Body of pancreas (tissue), 4 donors: ENCODE results near the gene KCNJ6.

Source experiments
- POLR2A ChIP-seq, 3 donors: fragments of 450-650 bp; IDR thresholded peaks; one replicate each; pipeline ENCODE4 v1.6.1; 2016; ENCODE audit warnings: antibody characterized with exemption in 3 of 3, mild to moderate bottlenecking in 2 of 3
- TF ChIP-seq, protein P1 (sequence below), 7 experiments: fragments of 450-650 bp in 4 of 7; fragments of 200-600 bp in 3 of 7; sonication (generic) in 3 of 7; IDR thresholded peaks; one replicate each; pipeline ENCODE4 v1.5.1; 2016 to 2019; ENCODE audit warnings: antibody characterized with exemption in 7 of 7

DNA sequence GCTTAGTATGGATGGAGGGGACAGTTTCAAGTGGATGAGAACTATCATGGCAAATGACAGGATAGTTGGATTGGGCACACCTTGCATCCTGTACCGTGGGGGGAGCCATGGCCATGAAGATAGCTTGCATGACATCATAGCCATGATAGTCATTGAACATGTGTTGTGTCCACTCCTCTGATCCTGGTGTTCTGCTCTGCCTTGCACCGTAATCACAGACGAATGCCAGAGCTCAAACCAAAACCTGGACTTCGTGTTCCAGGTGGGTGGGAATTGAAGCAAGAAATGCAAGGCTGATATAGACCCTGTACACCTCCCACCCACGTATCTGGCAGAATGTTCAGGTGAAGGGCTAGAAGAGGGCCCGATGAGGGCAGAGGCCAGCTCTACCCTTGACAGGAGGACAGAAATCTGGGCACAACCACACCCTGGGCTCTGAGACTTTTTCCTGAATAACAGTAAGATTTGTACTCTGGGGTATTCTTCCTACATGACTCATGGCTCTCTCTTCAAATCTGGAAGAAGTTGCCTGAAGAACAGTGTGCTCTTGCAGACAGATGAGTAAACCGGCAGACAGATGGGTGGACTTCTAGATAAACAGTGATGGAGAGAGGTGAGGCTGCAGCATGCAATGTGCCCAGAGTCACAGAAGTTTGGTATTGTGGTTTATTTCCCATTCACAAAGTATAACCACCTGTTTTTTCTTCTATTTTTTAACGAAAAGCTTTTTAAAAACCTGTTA is 45.0 kb downstream of the KCNJ6 start:
- TF ChIP-seq, protein P1, sequence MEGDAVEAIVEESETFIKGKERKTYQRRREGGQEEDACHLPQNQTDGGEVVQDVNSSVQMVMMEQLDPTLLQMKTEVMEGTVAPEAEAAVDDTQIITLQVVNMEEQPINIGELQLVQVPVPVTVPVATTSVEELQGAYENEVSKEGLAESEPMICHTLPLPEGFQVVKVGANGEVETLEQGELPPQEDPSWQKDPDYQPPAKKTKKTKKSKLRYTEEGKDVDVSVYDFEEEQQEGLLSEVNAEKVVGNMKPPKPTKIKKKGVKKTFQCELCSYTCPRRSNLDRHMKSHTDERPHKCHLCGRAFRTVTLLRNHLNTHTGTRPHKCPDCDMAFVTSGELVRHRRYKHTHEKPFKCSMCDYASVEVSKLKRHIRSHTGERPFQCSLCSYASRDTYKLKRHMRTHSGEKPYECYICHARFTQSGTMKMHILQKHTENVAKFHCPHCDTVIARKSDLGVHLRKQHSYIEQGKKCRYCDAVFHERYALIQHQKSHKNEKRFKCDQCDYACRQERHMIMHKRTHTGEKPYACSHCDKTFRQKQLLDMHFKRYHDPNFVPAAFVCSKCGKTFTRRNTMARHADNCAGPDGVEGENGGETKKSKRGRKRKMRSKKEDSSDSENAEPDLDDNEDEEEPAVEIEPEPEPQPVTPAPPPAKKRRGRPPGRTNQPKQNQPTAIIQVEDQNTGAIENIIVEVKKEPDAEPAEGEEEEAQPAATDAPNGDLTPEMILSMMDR (IDR thresholded peaks at IDR 0.05) = no peak
- no peak for TF ChIP-seq POLR2A (IDR thresholded peaks at IDR 0.05)
